Right lobe of liver (tissue), 6 donors: ENCODE results near the gene NELFB. TPM values are rescaled to one million over a fixed set of nuclear protein-coding genes. Genes with fewer than 3 reads are reported as not detected.

Source experiments
- ATAC-seq, 4 donors: fragments of 200-7000 bp; cut with Tn5 transposase; one replicate each; pipeline ENCODE4 v1.9.1; 2020; ENCODE audit warnings: mild to moderate bottlenecking in 4 of 4, moderate library complexity in 4 of 4
- DNase-seq, 3 donors: peaks; one replicate each; pipeline ENCODE4 v3.0.0-alpha.2; 2020
- H3K27ac ChIP-seq, 3 donors: fragments of 200-600 bp; one replicate each; pipeline ENCODE4 v1.8.0; 2022
- H3K27me3 ChIP-seq, 2 donors: fragments of 200-600 bp; one replicate each; pipeline ENCODE4 v1.8.0; 2022
- H3K36me3 ChIP-seq, 4 donors: fragments of 200-600 bp; sonication (generic) in 1 of 4; one replicate each; pipeline versions ENCODE4 v1.5.1 to v1.8.0; 2017 to 2022; ENCODE audit warnings: control low read depth in 1 of 4
- H3K4me1 ChIP-seq, 4 donors: fragments of 200-600 bp; sonication (generic) in 1 of 4; one replicate each; pipeline versions ENCODE4 v1.5.1 to v1.8.0; 2017 to 2022; ENCODE audit warnings: control low read depth in 1 of 4
- H3K4me3 ChIP-seq, 3 donors: fragments of 200-600 bp; one replicate each; pipeline ENCODE4 v1.8.0; 2022
- H3K9me3 ChIP-seq, 4 donors: fragments of 200-600 bp; sonication (generic) in 1 of 4; one replicate each; pipeline versions ENCODE4 v1.5.1 to v1.8.0; 2017 to 2022; ENCODE audit warnings: control low read depth in 1 of 4
- CTCF ChIP-seq, 4 donors: fragments of 200-600 bp in 3 of 4; fragments of 450-650 bp in 1 of 4; IDR thresholded peaks; one replicate each; pipeline versions ENCODE4 v1.5.1 to v1.8.0; 2016 to 2022; ENCODE audit warnings: antibody characterized with exemption in 4 of 4, mild to moderate bottlenecking in 2 of 4
- POLR2A ChIP-seq: fragments of 450-650 bp; IDR thresholded peaks from one replicate; pipeline ENCODE4 v1.6.1; 2017; ENCODE audit warnings: antibody characterized with exemption, mild to moderate bottlenecking
- WGBS: methylation state at CpG from one replicate; pipeline ENCODE4 v1.1.6; 2018; ENCODE audit warnings: low coverage, low lambda C conversion rate; ENCODE audit not compliant: insufficient coverage; ENCODE audit errors: missing lambda C conversion rate; 5-methylcytosine and 5-hydroxymethylcytosine counted together
- intact Hi-C, 2 donors: fragments of 100-400 bp; cut with DNase I; formaldehyde crosslinking; loops; one replicate each; pipeline versions ENCODE4 v1.11.2 to v1.14.1; 2022
- total RNA-seq, 6 experiments: library from RNA; depleted of rRNA in 2 of 6; stranded (reverse); fragments of >200 nt in 2 of 6; fragmentation: NEBNext Ultra II Directional in 3 of 6; extraction: Animal tissue kit (Norgen Biotek cat#: 25700) in 3 of 6; gene quantifications; one replicate each; pipeline versions ENCODE4 v1.1.0 to v1.2.4, GENCODE V29; 2016 to 2023
- donor health status: DM: no; HTN: yes; CAD: no.
- donor health status: DM: no; HTN: no; CAD: no.
- donor health status: DM: no; HTN: no; CAD: no.
- donor health status: DM: no; HTN: yes; CAD: no.
- donor health status: DM: no; HTN: yes; CAD: no.

The NELFB gene
- total RNA-seq, 6 experiments from 2014 or later, result 15.6 to 21.6 (median 20.1) TPM

- intact Hi-C loops, result no loop called here
- no peaks in the 10 kb centered on the region for H3K27me3 ChIP-seq
- H3K4me1 ChIP-seq, result peaks cover 0 to 17% (median 5%) of the 10 kb centered on the region in 4 donors
- TF ChIP-seq CTCF (IDR thresholded peaks at IDR 0.05), result no peak
- peak; percentile 50 for TF ChIP-seq POLR2A
- WGBS, result 0% methylated on average over 13 of the region's 63 CpGs
- H3K36me3 ChIP-seq, result no peaks in the 10 kb centered on the region
- DNase-seq, result peak; percentile 97 to 98 (median 98)
- peak overlapping the region; percentile 76 to 87 (median 85) for H3K4me3 ChIP-seq
- ATAC-seq, result peak; percentile 90 to 92 (median 90)
- H3K9me3 ChIP-seq, result no peaks in the 10 kb centered on the region
- H3K27ac ChIP-seq, result peak overlapping the region; percentile 65 to 80 (median 72)
Observed at GRCh38 chr9:137223078-137223970, 31.8 kb upstream of the NELFB start.

- peak within 1 kb of the TSS; percentile 76 to 87 (median 85) for H3K4me3 ChIP-seq
- DNase-seq (no peak), ATAC-seq (no peak)
- WGBS, result 70% methylated on average over 10 of the region's 23 CpGs
- no peaks in the 10 kb centered on the region for H3K27me3 ChIP-seq
- intact Hi-C loops, result no loop called here
- H3K36me3 ChIP-seq, result no peaks in the 10 kb centered on the region
- H3K27ac ChIP-seq, result peak within 1 kb of the TSS in 1 of 3 donors; percentile 72
- H3K9me3 ChIP-seq, result no peaks in the 10 kb centered on the region
- TF ChIP-seq CTCF (IDR thresholded peaks at IDR 0.05), result no peak
- no peak for TF ChIP-seq POLR2A
- H3K4me1 ChIP-seq, result peaks cover 0 to 19% (median 5%) of the 10 kb centered on the region in 4 donors
Observed at GRCh38 chr9:137224830-137225694, 30.1 kb upstream of the NELFB start, which contains the start of gene CYSRT1. TSS of gene CYSRT1 (plus strand) at chr9:137225174. CDS start at chr9:137225622, 448 bp downstream.

- Histone ChIP-seq H3K4me1 (peaks cover 0 to 19% (median 5%) of the 10 kb centered on the region in 4 donors), H3K9me3 (no peaks in the 10 kb centered on the region), H3K27ac (no peak overlapping the region), H3K4me3 (no peak overlapping the region), H3K27me3 (no peaks in the 10 kb centered on the region), H3K36me3 (no peaks in the 10 kb centered on the region)
- 68% methylated on average over 6 of the region's 21 CpGs for WGBS
- intact Hi-C loops, result no loop called here
- ATAC-seq, result no peak
- DNase-seq, result no peak
- TF ChIP-seq CTCF (IDR thresholded peaks at IDR 0.05) (no peak), POLR2A (no peak)
Observed at GRCh38 chr9:137225699-137226331, 29.3 kb upstream of the NELFB start.

- Histone ChIP-seq H3K9me3 (no peaks in the 10 kb centered on the region), H3K27ac (no peak overlapping the region), H3K36me3 (no peaks in the 10 kb centered on the region), H3K4me1 (peaks cover 0 to 17% (median 5%) of the 10 kb centered on the region in 4 donors), H3K27me3 (no peaks in the 10 kb centered on the region), H3K4me3 (no peak overlapping the region)
- DNase-seq (no peak), ATAC-seq (no peak)
- intact Hi-C loops, result no loop called here
- 47% methylated on average over 3 of the region's 18 CpGs for WGBS
- no peak for TF ChIP-seq POLR2A
- TF ChIP-seq CTCF (IDR thresholded peaks at IDR 0.05), result no peak
Observed at GRCh38 chr9:137226338-137227053, 28.6 kb upstream of the NELFB start.
